GM21529 (cell line): ENCODE results near the gene TMCC1.

Experiments used
- ATAC-seq: cut with Tn5 transposase; IDR thresholded peaks from one replicate; pipeline ENCODE4 v1.9.1; 2021; ENCODE audit not compliant: unreplicated experiment

The TMCC1 gene

GRCh38 chr3:129602730-129603560, 290.6 kb downstream of the TMCC1 start:
- no peak for ATAC-seq

GRCh38 chr3:129602309-129602708, 291.2 kb downstream of the TMCC1 start:
- no peak for ATAC-seq

DNA sequence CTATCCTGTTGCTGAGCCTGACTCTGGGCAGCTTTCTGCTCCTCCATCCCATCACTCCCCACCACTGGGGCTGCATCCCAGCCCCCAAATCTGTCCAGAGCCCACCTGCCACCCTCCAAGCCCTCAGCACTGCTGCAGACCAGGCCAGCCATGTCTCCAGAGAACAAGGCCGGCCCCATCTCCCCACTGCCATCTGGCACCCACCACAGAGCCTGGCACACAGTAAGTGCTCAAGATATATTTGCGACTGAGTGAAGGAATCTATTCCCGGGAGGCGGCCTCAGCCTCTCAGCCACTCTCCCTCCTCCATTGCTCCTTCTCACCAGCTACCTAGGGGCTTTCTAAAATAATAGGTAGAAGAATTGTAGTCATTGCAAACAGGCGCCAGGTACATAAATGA, 291.8 kb downstream of the TMCC1 start:
- ATAC-seq: no peak

GRCh38 chr3:129600348-129600747, 293.2 kb downstream of the TMCC1 start:
- ATAC-seq: no peak

DNA sequence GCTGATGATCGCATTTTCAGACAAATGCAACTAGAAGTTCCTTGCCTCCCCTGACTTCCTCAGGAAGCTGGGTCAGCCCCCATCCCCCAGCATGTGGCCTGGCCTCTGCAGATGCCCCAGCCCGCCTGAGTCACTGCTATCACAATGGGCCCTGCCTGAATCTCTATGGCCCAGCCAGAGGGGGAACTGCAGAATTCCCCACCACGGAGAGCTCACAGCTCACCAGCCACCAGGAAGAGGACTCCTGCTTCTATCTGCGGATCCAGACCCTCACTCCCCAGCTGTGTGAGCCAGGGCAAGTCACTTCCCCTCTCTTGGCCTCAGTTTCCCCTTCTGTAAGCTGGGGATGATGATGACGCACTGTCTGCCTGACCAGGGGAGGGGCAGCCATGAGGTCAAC, 293.9 kb downstream of the TMCC1 start:
- no peak for ATAC-seq

GRCh38 chr3:129599073-129599472, 294.4 kb downstream of the TMCC1 start:
- ATAC-seq: no peak

DNA sequence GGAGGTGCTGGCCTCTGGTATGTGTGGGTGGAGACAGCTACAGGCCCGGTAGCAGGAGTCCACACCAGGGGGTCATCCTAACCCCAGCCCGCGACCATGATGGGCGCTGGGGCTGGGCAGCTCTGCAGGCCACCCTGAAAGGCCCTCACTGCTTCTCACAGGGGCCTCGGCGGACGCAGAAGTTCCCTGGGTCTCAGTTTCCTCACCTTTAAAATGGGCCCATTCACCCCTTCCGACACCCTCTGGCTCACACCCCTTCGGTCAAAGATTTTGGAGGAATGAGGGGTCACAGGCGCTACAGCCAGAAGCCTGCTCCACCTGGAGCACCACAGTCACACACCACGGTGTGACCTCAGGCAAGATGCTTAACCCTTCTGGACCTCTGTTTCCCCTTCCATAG, 295.0 kb downstream of the TMCC1 start:
- no peak for ATAC-seq

- no peak for ATAC-seq
Observed at GRCh38 chr3:129598000-129598381, 295.5 kb downstream of the TMCC1 start.
